GM18499 (cell line): ENCODE measurements around the gene CSF1R.
"Not testable (repeated sequence)": the region's sequence is repeated elsewhere in the genome, so short reads cannot be mapped to it uniquely, and the experiment has no call there.

Experiments used
- ATAC-seq: cut with Tn5 transposase; IDR thresholded peaks from one replicate; pipeline ENCODE4 v1.9.1; 2021; ENCODE audit warnings: moderate number of reproducible peaks; ENCODE audit not compliant: insufficient read depth, unreplicated experiment

CSF1R gene

GRCh38 chr5:150105928-150106615, 19.7 kb upstream of the CSF1R start:
- no peak for ATAC-seq

GRCh38 chr5:150104550-150104870, 18.2 kb upstream of the CSF1R start:
- no peak for ATAC-seq

GRCh38 chr5:150103678-150104549, 17.6 kb upstream of the CSF1R start:
- ATAC-seq = no peak

GRCh38 chr5:150101023-150101422, 14.7 kb upstream of the CSF1R start:
- no peak for ATAC-seq

GRCh38 chr5:150097152-150097551, 10.8 kb upstream of the CSF1R start:
- ATAC-seq = no peak

- ATAC-seq = peak; percentile 60
Measured at GRCh38 chr5:150092159-150092787, 5.9 kb upstream of the CSF1R start.

- ATAC-seq = no peak
Measured at GRCh38 chr5:150085191-150085912, 1.0 kb downstream of the CSF1R start.

GRCh38 chr5:150084754-150085153, 1.6 kb downstream of the CSF1R start:
- not testable (repeated sequence) for ATAC-seq

GRCh38 chr5:150082889-150083288, 3.5 kb downstream of the CSF1R start:
- no peak for ATAC-seq

GRCh38 chr5:150082374-150082773, 4.0 kb downstream of the CSF1R start:
- no peak for ATAC-seq

- ATAC-seq = no peak
Measured at GRCh38 chr5:150081541-150082283, 4.6 kb downstream of the CSF1R start.

GRCh38 chr5:150080696-150081435, 5.5 kb downstream of the CSF1R start:
- ATAC-seq = no peak

- ATAC-seq = no peak
Measured at GRCh38 chr5:150079909-150080461, 6.4 kb downstream of the CSF1R start.

GRCh38 chr5:150078802-150079689, 7.3 kb downstream of the CSF1R start:
- no peak for ATAC-seq

GRCh38 chr5:150077996-150078801, 8.2 kb downstream of the CSF1R start:
- ATAC-seq = no peak

GRCh38 chr5:150077060-150077459, 9.3 kb downstream of the CSF1R start:
- no peak for ATAC-seq

- ATAC-seq = no peak
Measured at GRCh38 chr5:150075806-150076205, 10.5 kb downstream of the CSF1R start.
